RWPE1 (cell line): ENCODE results near the gene EIF3I.

ENCODE experiments used
- CTCF ChIA-PET: fragments of 350-600 bp; sonication (Branson Sonifier 250); formaldehyde crosslinking; extraction: SDS; loops from one replicate; lab custom pipeline; 2021; lab: Yijun Ruan, JAX
- POLR2A ChIA-PET: fragments of 400-600 bp; formaldehyde crosslinking; extraction: SDS; loops from one replicate; lab custom pipeline; 2020; ENCODE audit warnings: antibody characterized with exemption; ENCODE audit not compliant: low non-redundant PET; lab: Yijun Ruan, JAX
- DNase-seq: peaks from one replicate; pipeline ENCODE4 v3.0.0; 2012; ENCODE audit warnings: low spot score
- H3K27ac ChIP-seq: fragments of 450-650 bp; 2 replicates; pipeline ENCODE4 v1.5.1; 2017
- TF ChIP-seq, protein P1 (sequence below): fragments of 450-650 bp; conservative IDR thresholded peaks from 2 replicates; pipeline ENCODE4 v1.5.1; 2017; ENCODE audit warnings: low read depth, mild to moderate bottlenecking

Gene EIF3I

DNA sequence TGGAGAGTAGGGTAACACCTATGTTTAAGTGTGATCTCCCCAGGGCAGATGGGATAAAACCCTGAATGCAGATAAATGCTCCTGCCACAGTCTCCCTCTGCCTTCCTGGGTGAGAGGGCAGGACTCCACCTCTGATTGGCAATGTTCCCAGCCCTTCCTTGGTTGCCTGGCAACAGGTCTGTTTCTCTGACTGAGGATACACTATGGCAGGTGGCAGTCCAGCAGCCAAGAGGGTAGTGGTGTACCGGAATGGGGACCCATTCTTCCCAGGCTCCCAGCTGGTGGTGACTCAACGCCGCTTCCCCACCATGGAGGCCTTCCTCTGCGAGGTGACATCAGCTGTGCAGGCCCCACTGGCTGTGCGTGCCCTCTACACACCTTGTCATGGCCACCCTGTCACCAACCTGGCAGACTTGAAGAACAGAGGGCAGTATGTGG, 13.3 kb upstream of the EIF3I start, which contains the start of gene DCDC2B:
TSS of gene DCDC2B (plus strand) at position 199 of the 438 bp plus-strand sequence. CDS start at position 204, 5 bp downstream.
- peak within 1 kb of the TSS; percentile 52 for H3K27ac ChIP-seq
- POLR2A ChIA-PET = no interaction called here
- CTCF ChIA-PET = no interaction called here
- TF ChIP-seq, protein P1, sequence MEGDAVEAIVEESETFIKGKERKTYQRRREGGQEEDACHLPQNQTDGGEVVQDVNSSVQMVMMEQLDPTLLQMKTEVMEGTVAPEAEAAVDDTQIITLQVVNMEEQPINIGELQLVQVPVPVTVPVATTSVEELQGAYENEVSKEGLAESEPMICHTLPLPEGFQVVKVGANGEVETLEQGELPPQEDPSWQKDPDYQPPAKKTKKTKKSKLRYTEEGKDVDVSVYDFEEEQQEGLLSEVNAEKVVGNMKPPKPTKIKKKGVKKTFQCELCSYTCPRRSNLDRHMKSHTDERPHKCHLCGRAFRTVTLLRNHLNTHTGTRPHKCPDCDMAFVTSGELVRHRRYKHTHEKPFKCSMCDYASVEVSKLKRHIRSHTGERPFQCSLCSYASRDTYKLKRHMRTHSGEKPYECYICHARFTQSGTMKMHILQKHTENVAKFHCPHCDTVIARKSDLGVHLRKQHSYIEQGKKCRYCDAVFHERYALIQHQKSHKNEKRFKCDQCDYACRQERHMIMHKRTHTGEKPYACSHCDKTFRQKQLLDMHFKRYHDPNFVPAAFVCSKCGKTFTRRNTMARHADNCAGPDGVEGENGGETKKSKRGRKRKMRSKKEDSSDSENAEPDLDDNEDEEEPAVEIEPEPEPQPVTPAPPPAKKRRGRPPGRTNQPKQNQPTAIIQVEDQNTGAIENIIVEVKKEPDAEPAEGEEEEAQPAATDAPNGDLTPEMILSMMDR = no peak
- DNase-seq = peak; percentile 52

DNA sequence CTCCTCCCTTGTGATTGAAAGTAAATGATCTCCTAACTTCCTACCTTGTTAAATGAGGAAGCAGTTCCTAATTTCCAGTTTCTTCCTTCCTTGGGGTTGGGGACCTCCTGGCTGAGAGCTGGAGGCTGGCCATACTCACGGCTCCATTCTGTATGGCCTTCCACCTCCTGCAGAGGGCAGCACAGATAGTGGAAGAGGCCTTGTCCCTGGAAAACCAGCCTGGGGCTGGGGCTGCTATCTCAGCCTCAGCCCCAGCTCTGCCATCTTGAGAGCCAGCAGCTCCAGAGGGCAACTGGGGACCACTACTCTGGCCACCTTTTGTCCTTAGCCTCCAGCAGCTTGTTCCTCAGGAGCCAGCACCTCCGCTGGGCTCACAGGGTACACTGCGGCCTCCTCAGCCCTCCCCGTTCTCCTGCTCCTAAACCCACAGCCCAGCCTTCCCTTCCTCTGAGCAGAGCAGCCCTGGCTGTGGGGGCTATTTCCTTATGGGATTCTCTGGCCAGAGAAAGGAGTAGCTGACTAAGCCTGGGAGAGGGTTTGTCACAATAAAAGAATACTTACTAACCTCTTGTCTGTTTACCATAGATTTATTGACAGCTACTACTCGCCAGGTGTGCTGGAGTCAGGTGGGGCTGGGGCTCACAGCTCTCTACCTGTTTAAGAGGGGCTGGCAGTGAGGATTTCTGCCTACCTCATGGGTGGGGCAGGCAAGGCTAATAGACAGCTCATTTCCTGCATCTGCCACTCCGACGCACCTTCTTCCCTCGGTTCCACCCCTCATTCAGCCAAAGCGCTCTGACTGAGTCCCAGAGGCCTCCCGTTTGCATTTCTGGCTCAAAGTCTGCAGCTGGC, 6.4 kb upstream of the EIF3I start:
- peak overlapping the region; percentile 70 for H3K27ac ChIP-seq
- TF ChIP-seq, protein P1 = peak; percentile 82
- ChIA-PET CTCF (interaction anchor here (0.5 to 2.5 kb wide), 17 partner anchors 9 to 895 kb away, joined by 3 to 18 read pairs (median 3); partner anchors contain the start of genes BSDC1, IQCC and LCK), POLR2A (interaction anchor here (0.6 to 0.8 kb wide), 2 partner anchors 15 to 23 kb away, joined by 3 read pairs; partner anchors contain the start of gene CCDC28B)
- peak; percentile 71 for DNase-seq

DNA sequence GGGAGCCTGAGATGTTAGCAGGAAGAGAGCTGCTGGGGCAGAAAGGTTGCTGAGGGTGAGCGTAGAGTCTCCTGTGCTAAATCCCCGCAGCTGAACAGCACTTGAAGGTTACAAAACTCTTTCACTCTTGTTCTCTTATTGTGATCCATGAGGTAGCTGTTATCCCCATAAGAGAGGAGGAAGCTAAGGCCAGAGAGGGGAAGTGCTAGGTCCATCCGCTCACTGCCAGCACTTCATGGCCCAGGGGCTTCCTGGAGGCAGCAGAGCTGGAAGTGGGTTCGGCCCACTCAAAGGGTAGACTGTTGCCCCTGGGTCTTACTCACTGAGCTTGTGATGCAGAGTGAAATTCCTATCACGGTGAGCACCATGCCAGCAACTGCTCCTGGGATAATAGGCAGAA, 5.6 kb upstream of the EIF3I start:
- peak overlapping the region; percentile 70 for H3K27ac ChIP-seq
- POLR2A ChIA-PET = no interaction called here
- TF ChIP-seq, protein P1 = no peak
- CTCF ChIA-PET = interaction anchor here (0.6 to 2.5 kb wide), 6 partner anchors 10 to 147 kb away, joined by 3 to 18 read pairs (median 5); partner anchors contain the start of gene IQCC
- DNase-seq = no peak

DNA sequence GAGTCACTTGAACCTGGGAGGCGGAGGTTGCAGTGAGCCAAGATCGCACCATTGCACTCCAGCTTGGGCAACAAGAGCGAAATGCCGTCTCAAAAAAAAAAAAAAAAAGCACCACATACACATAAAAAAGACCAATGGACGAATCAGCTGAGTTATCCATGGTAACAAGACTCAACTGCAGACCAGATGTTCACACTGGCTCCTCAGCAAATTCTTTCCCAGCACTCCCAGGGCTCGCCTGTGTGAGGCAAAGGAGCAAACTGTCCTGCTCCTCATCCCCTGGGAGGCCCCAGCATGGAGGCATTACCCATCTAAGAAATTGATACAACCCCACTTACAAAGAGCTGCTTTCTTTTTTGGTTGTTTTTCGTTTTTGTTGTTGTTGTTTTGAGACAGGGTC, 3.2 kb upstream of the EIF3I start:
- no peak for DNase-seq
- CTCF ChIA-PET = interaction anchor here (0.5 kb wide), 1 partner anchor 40 kb away, joined by 3 read pairs; no protein-coding TSS in a partner anchor
- peak overlapping the region; percentile 9; the same call in 1 of the 2 replicates for H3K27ac ChIP-seq
- TF ChIP-seq, protein P1 = no peak
- POLR2A ChIA-PET = no interaction called here

DNA sequence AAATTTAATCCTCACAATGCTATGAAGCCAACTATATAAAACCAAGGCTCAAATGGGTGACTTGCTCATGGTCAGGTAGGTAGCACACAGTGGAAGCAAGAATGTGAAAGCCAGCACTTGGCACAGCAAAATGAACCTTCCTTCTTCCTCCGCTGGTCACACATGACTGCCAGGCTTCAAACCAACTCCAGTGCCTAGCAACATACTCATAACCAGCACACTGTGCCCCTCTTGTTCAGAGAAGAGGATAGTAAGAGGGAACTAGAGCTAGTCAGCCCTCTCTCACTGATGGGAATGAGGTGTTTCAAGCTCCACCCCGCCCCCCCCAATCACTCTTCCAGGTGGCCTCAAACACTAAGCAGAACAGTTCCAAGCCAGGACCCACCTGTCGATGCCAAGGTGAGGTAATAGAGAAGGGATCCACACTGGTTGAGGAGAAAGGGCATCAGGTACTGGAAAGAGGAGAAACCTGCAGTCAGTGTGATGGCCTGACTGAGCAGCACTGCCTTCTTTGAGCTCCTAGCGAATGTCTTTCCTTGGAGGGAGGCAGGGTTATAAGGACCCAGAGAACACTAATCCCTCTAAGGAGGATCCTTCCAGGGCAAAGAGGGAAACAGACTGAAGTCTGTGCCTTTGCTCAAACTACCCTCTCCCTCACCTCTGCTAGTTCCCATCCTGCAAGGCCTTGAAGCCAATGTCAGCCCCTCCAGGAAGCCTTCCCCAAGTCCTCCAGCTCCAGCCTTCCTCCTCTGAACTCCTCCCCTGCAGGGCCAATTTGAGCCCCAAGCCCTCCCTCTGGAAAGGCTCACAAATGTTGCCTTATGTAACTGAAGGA, 1.2 kb upstream of the EIF3I start:
- DNase-seq = no peak
- TF ChIP-seq, protein P1 = no peak
- H3K27ac ChIP-seq = peak overlapping the region; percentile 79
- POLR2A ChIA-PET = no interaction called here
- CTCF ChIA-PET = interaction anchor here (0.5 to 0.7 kb wide), 3 partner anchors 67 to 725 kb away, joined by 3 to 4 read pairs (median 4); no protein-coding TSS in a partner anchor
